IMR-90 (cell line): ENCODE results near the gene PPARGC1A. TPM values are rescaled to one million over a fixed set of nuclear protein-coding genes. Genes with fewer than 3 reads are reported as not detected.

Experiments
- ATAC-seq: fragments of 200-7000 bp; cut with Tn5 transposase; 2 replicates; pipeline ENCODE4 v1.9.1; 2020; ENCODE audit warnings: low read depth, mild to moderate bottlenecking, moderate library complexity
- BruUV-seq: library from RNA; stranded (reverse); fragments of 400-500 nt; replicated peaks from 2 replicates; lab custom pipeline; 2021; lab: Mats Ljungman, UMichigan
- CTCF ChIA-PET: fragments of 300-600 bp; formaldehyde crosslinking; extraction: SDS; loops from one replicate; lab custom pipeline; 2021; ENCODE audit warnings: antibody characterized with exemption; lab: Yijun Ruan, JAX
- POLR2A ChIA-PET: fragments of 300-600 bp; sonication (Branson Sonifier 250); formaldehyde crosslinking; loops from one replicate; lab custom pipeline; 2022; ENCODE audit warnings: antibody characterized with exemption; ENCODE audit not compliant: unreplicated experiment; lab: Charles Lee
- DNase-seq: peaks from one replicate; pipeline ENCODE4 v3.0.0; 2013
- H2AFZ ChIP-seq: replicated peaks from 2 replicates; pipeline ENCODE3; 2013; ENCODE audit warnings: low read length, mild to moderate bottlenecking; ENCODE audit not compliant: poor library complexity
- H2AK5ac ChIP-seq: 2 replicates; pipeline ENCODE4 v1.6.1; 2013; ENCODE audit warnings: low read depth, low read length, inconsistent platforms
- H2AK9ac ChIP-seq: replicated peaks from 2 replicates; pipeline ENCODE3; 2013; ENCODE audit warnings: mild to moderate bottlenecking, low read depth, low read length, moderate library complexity; ENCODE audit not compliant: poor library complexity
- H2BK120ac ChIP-seq: 2 replicates; pipeline ENCODE4 v1.6.1; 2013; ENCODE audit warnings: low read depth, low read length, inconsistent platforms
- H2BK15ac ChIP-seq: 3 replicates; pipeline ENCODE4 v1.6.1; 2013; ENCODE audit warnings: low read depth, low read length, inconsistent platforms
- H2BK20ac ChIP-seq: 2 replicates; pipeline ENCODE4 v1.6.1; 2013; ENCODE audit warnings: low read depth, mild to moderate bottlenecking, inconsistent platforms, low read length, moderate library complexity
- H2BK5ac ChIP-seq: 2 replicates; pipeline ENCODE4 v1.6.1; 2013; ENCODE audit warnings: mild to moderate bottlenecking, low read depth, low read length, inconsistent platforms; ENCODE audit not compliant: poor library complexity, severe bottlenecking
- H3K14ac ChIP-seq: replicated peaks from 2 replicates; pipeline ENCODE4 v1.6.1; 2013; ENCODE audit warnings: low read depth, low read length, inconsistent platforms
- H3K18ac ChIP-seq: 2 replicates; pipeline ENCODE4 v1.6.1; 2013; ENCODE audit warnings: low read depth, low read length, control low read depth
- H3K23ac ChIP-seq: 2 replicates; pipeline ENCODE4 v1.6.1; 2013; ENCODE audit warnings: low read depth, low read length, inconsistent platforms
- H3K27ac ChIP-seq: 2 replicates; pipeline ENCODE4 v1.5.1; 2013; ENCODE audit warnings: mild to moderate bottlenecking, control low read depth, low read length; ENCODE audit not compliant: insufficient read depth
- H3K27me3 ChIP-seq: 2 replicates; pipeline ENCODE4 v1.6.1; 2013; ENCODE audit warnings: low read length; ENCODE audit not compliant: control insufficient read depth, insufficient read depth
- H3K36me3 ChIP-seq: 2 replicates; pipeline ENCODE4 v1.6.1; 2013; ENCODE audit warnings: low read length, mixed read lengths; ENCODE audit not compliant: control insufficient read depth, insufficient read depth
- H3K4ac ChIP-seq: 2 replicates; pipeline ENCODE4 v1.6.1; 2013; ENCODE audit warnings: low read depth, low read length, inconsistent platforms
- H3K4me1 ChIP-seq: 2 replicates; pipeline ENCODE4 v1.6.1; 2013; ENCODE audit warnings: low read length, mixed read lengths; ENCODE audit not compliant: control insufficient read depth, insufficient read depth
- H3K4me2 ChIP-seq: 2 replicates; pipeline ENCODE4 v1.6.1; 2013; ENCODE audit warnings: low read depth, mild to moderate bottlenecking, control low read depth, low read length, moderate library complexity
- H3K4me3 ChIP-seq: 2 replicates; pipeline ENCODE4 v1.5.1; 2013; ENCODE audit warnings: low read depth, mild to moderate bottlenecking, control low read depth, low read length, moderate library complexity; ENCODE audit not compliant: insufficient read depth
- H3K56ac ChIP-seq: 2 replicates; pipeline ENCODE4 v1.6.1; 2013; ENCODE audit warnings: low read length, inconsistent platforms; ENCODE audit not compliant: insufficient read depth; ENCODE audit errors: extremely low read depth
- H3K79me1 ChIP-seq, 2 experiments: 2 replicates each; pipeline ENCODE4 v1.6.1; 2013; ENCODE audit warnings: low read length in 2 of 2, inconsistent platforms in 1 of 2, low read depth in 1 of 2
- H3K9ac ChIP-seq: 2 replicates; pipeline ENCODE4 v1.6.1; 2013; ENCODE audit warnings: low read depth, low read length, control low read depth
- H3K9me1 ChIP-seq: 2 replicates; pipeline ENCODE4 v1.6.1; 2013; ENCODE audit warnings: low read length, inconsistent platforms; ENCODE audit not compliant: insufficient read depth
- H3K9me3 ChIP-seq: 2 replicates; pipeline ENCODE4 v1.6.1; 2013; ENCODE audit warnings: low read length; ENCODE audit not compliant: control insufficient read depth, insufficient read depth
- H4K20me1 ChIP-seq: 2 replicates; pipeline ENCODE4 v1.6.1; 2013; ENCODE audit warnings: low read length, inconsistent platforms; ENCODE audit not compliant: insufficient read depth
- H4K5ac ChIP-seq: 2 replicates; pipeline ENCODE4 v1.6.1; 2013; ENCODE audit warnings: mild to moderate bottlenecking, low read depth, low read length, control low read depth
- H4K8ac ChIP-seq, 2 experiments: 2 replicates each; pipeline ENCODE4 v1.6.1; 2013; ENCODE audit warnings: low read depth in 2 of 2, low read length in 2 of 2, control low read depth in 1 of 2, inconsistent platforms in 1 of 2
- H4K91ac ChIP-seq: 2 replicates; pipeline ENCODE4 v1.6.1; 2013; ENCODE audit warnings: low read depth, low read length, inconsistent platforms; ENCODE audit not compliant: insufficient read depth
- BHLHE40 ChIP-seq: fragments of 150-350 bp; IDR thresholded peaks from 2 replicates; pipeline ENCODE4 v1.6.1; 2016; ENCODE audit warnings: mild to moderate bottlenecking, low read depth, low read length
- CHD1 ChIP-seq: IDR thresholded peaks from 2 replicates; pipeline ENCODE4 v1.6.1; 2012; ENCODE audit warnings: low read depth, low read length, improper control_type of control experiment
- FOS ChIP-seq: fragments of 150-350 bp; IDR thresholded peaks from 2 replicates; pipeline ENCODE4 v1.6.1; 2016; ENCODE audit warnings: low read depth, low read length
- MAZ ChIP-seq: IDR thresholded peaks from 2 replicates; pipeline ENCODE4 v1.6.1; 2012; ENCODE audit warnings: low read depth, mild to moderate bottlenecking, low read length, improper control_type of control experiment, moderate library complexity, borderline replicate concordance
- WGBS, 2 experiments: methylation state at CpG; one replicate each; pipeline versions ENCODE4 v1.1.5 to v1.1.7; 2013; ENCODE audit warnings: missing lambda C conversion rate in 2 of 2; ENCODE audit not compliant: insufficient read length in 1 of 2; ENCODE audit errors: extremely low coverage in 2 of 2; 5-methylcytosine and 5-hydroxymethylcytosine counted together
- dilution Hi-C: fragments of 300-500 bp; cut with HindIII; formaldehyde crosslinking; loops from one replicate; pipeline ENCODE4 v1.14.3; 2018; ENCODE audit warnings: low sequenced_read_pairs; ENCODE audit not compliant: unreplicated experiment
- in situ Hi-C: fragments of 300-500 bp; cut with MboI; formaldehyde crosslinking; loops from 3 replicates; pipeline ENCODE4 v1.14.3; 2019; ENCODE audit warnings: low sequenced_read_pairs, inconsistent platforms, mixed read lengths
- intact Hi-C: fragments of 100-400 bp; cut with micrococcal nuclease; formaldehyde crosslinking; loops from 2 replicates; pipeline ENCODE4 v1.10.0; 2022
- polyA plus RNA-seq, 3 experiments: library from polyadenylated mRNA; depleted of rRNA; stranded (reverse); fragments of >200 nt; gene quantifications; 2 replicates each; pipeline ENCODE4 v1.2.3, GENCODE V29; 2012; ENCODE audit warnings: low replicate concordance in 1 of 3
- total RNA-seq: library from RNA; depleted of rRNA; stranded (reverse); fragments of >200 nt; gene quantifications from 2 replicates; pipeline ENCODE4 v1.2.3, GENCODE V29; 2012
- TF ChIP-seq, protein P1 (sequence below): fragments of 150-350 bp; IDR thresholded peaks from 2 replicates; pipeline ENCODE4 v1.6.1; 2016; ENCODE audit warnings: low read depth, mild to moderate bottlenecking, low read length, moderate library complexity, borderline replicate concordance

Gene PPARGC1A
- total and polyA plus RNA-seq, 2 of the 4 experiments (the other 2 are of a cell fraction), result under 0.01 to 0.03 TPM

DNA sequence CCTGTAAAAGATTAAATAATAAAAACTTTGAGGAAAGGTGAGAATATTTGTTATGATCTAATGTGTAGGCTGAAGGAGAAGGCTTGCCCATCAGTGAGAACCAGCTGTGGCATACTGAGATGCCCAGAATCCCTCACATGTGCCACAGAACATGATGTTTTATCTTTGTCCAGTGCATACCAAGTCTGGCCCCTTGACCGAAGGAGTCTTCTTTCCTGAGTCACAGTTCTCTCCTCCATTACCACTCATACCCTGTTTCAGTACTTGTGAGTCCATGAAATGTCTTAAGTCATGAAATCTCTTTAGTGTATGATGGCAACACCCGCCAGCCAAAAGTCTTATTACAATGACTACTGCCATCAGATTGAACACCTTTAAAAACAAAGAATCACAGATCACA is 42.7 kb downstream of the PPARGC1A start:
- intact Hi-C loops, result no loop called here
- no peak overlapping the region for H3K23ac ChIP-seq
- H3K9ac ChIP-seq, result no peak overlapping the region
- in situ Hi-C loops, result no loop called here
- H3K14ac ChIP-seq, result no peak overlapping the region
- no peak overlapping the region for H3K4me2 ChIP-seq
- H3K9me1 ChIP-seq, result no peaks in the 10 kb centered on the region
- no peaks in the 10 kb centered on the region for H3K79me1 ChIP-seq
- WGBS, 2 experiments, result no CpG with 5 or more reads among the region's 2 CpGs
- H3K9me3 ChIP-seq, result no peaks in the 10 kb centered on the region
- no TSS peak for BruUV-seq
- H4K5ac ChIP-seq, result no peak overlapping the region
- no peaks in the 10 kb centered on the region for H3K4me1 ChIP-seq
- no peak overlapping the region for H3K27ac ChIP-seq
- dilution Hi-C loops, result no loop called here
- H2AK9ac ChIP-seq, result no peak overlapping the region
- ChIA-PET POLR2A (no interaction called here), CTCF (no interaction called here)
- no peak overlapping the region for H2BK5ac ChIP-seq
- no peaks in the 10 kb centered on the region for H3K36me3 ChIP-seq
- no peak overlapping the region for H2AK5ac ChIP-seq
- no peak overlapping the region for H2AFZ ChIP-seq
- ATAC-seq (no peak), DNase-seq (no peak)
- H3K18ac ChIP-seq, result no peak overlapping the region
- H4K91ac ChIP-seq, result no peak overlapping the region
- no peak overlapping the region for H2BK20ac ChIP-seq
- H3K4me3 ChIP-seq, result no peak overlapping the region
- no peak overlapping the region for H2BK15ac ChIP-seq
- H3K4ac ChIP-seq, result no peak overlapping the region
- no peak for TF ChIP-seq BHLHE40
- no peak for TF ChIP-seq CHD1
- TF ChIP-seq, protein P1, sequence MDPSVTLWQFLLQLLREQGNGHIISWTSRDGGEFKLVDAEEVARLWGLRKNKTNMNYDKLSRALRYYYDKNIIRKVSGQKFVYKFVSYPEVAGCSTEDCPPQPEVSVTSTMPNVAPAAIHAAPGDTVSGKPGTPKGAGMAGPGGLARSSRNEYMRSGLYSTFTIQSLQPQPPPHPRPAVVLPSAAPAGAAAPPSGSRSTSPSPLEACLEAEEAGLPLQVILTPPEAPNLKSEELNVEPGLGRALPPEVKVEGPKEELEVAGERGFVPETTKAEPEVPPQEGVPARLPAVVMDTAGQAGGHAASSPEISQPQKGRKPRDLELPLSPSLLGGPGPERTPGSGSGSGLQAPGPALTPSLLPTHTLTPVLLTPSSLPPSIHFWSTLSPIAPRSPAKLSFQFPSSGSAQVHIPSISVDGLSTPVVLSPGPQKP, result no peak
- no peak for TF ChIP-seq MAZ
- TF ChIP-seq FOS, result no peak
- no peak overlapping the region for H3K56ac ChIP-seq
- no peak overlapping the region for H4K8ac ChIP-seq
- H3K27me3 ChIP-seq, result no peaks in the 10 kb centered on the region
- no peaks in the 10 kb centered on the region for H4K20me1 ChIP-seq
- no peak overlapping the region for H2BK120ac ChIP-seq
